PFSK-1 (cell line): ENCODE results near the gene CD55.

ENCODE experiments used
- FOXP2 ChIP-seq: optimal IDR thresholded peaks from 2 replicates; pipeline ENCODE3; 2011; ENCODE audit warnings: borderline replicate concordance, control low read depth, inconsistent platforms; ENCODE audit not compliant: insufficient read depth; ENCODE audit errors: extremely low read length, extremely low read depth
- POLR2AphosphoS5 ChIP-seq: IDR thresholded peaks from 2 replicates; pipeline ENCODE4 v1.6.1; 2012; ENCODE audit warnings: low read depth, mild to moderate bottlenecking, control low read depth, low read length, moderate library complexity
- REST ChIP-seq, 2 experiments: IDR thresholded peaks; 2 replicates each; pipeline versions ENCODE4 v1.6.1 to v1.8.0; 2011 to 2012; ENCODE audit warnings: low read depth in 2 of 2, low read length in 2 of 2, control low read depth in 1 of 2, inconsistent platforms in 1 of 2, mild to moderate bottlenecking in 1 of 2, moderate library complexity in 1 of 2; ENCODE audit not compliant: insufficient read depth in 1 of 2
- SIN3A ChIP-seq: IDR thresholded peaks from 2 replicates; pipeline ENCODE4 v1.6.1; 2012; ENCODE audit warnings: mild to moderate bottlenecking, low read length, moderate library complexity, borderline replicate concordance; ENCODE audit not compliant: insufficient read depth
- TAF1 ChIP-seq: IDR thresholded peaks from 2 replicates; pipeline ENCODE4 v1.6.1; 2012; ENCODE audit warnings: low read length, control low read depth, borderline replicate concordance; ENCODE audit not compliant: insufficient read depth

The CD55 gene

GRCh38 chr1:207366022-207366421 is 44.5 kb downstream of the CD55 start:
- no peak for TF ChIP-seq TAF1
- TF ChIP-seq REST (IDR thresholded peaks at IDR 0.05; ENCODE audit: insufficient read depth in 1 of 2, low read depth in 2 of 2, low read length in 2 of 2), result no peak

DNA sequence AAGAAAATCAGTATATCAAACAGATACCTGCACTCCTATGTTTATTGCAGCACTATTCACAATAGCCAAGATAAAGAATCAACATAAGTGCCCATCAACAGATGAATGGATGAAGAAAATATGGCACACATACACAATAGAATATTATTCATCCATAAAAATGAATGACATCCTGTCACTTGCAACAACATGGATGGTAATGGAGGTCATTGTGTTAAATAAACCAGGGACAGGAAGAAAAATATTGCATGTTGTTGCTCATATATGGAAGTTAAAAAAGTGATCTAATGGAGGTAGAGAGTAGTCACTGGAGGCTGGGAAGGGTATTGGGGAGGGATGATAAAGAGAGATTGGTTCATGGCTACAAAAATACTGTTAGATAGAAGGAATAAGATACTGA is 67.2 kb downstream of the CD55 start:
- no peak for TF ChIP-seq TAF1
- TF ChIP-seq SIN3A, result no peak
- no peak for TF ChIP-seq FOXP2
- TF ChIP-seq REST (IDR thresholded peaks at IDR 0.05; ENCODE audit: insufficient read depth in 1 of 2, low read depth in 2 of 2, low read length in 2 of 2), result no peak
- no peak for TF ChIP-seq POLR2AphosphoS5

GRCh38 chr1:207389728-207390464 is 68.4 kb downstream of the CD55 start:
- TF ChIP-seq FOXP2 (no peak), SIN3A (no peak), REST (IDR thresholded peaks at IDR 0.05; ENCODE audit: insufficient read depth in 1 of 2, low read depth in 2 of 2, low read length in 2 of 2) (no peak), POLR2AphosphoS5 (no peak), TAF1 (no peak)

- TF ChIP-seq POLR2AphosphoS5, result no peak
- no peak for TF ChIP-seq TAF1
- no peak for TF ChIP-seq REST (IDR thresholded peaks at IDR 0.05; ENCODE audit: insufficient read depth in 1 of 2, low read depth in 2 of 2, low read length in 2 of 2)
- no peak for TF ChIP-seq SIN3A
- TF ChIP-seq FOXP2, result no peak
These were observed 72.1 kb downstream of the CD55 start for GRCh38 chr1:207393610-207394009.

DNA sequence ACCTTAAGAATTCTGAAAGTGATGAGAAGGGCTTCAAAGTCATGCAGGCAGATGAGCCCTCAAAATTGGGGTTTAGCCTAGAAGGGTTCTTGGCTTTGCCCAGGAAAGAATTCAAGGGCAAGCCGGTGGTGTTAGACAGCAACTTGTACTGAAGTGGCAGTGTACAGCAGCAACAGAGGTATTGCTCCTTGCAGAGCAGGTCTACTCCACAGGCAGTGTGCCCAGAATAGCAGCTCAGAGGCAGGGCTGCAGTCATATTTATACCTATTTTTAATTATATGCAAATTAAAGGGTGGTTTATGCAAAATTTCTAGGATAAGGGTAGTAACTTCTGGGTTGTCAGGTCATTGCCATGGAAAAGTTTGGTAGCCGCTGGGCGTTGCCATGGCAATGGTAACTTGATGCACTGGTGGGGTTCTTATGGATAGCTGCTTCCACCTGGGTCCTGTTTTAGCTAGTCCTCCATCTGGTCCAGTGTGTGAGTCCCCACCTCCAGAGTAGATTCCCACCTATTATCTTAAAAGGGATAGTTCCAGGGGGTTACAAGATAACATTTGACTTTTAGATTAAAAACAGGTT is 74.8 kb downstream of the CD55 start:
- TF ChIP-seq FOXP2, result no peak
- no peak for TF ChIP-seq REST (IDR thresholded peaks at IDR 0.05; ENCODE audit: insufficient read depth in 1 of 2, low read depth in 2 of 2, low read length in 2 of 2)
- TF ChIP-seq SIN3A, result no peak
- no peak for TF ChIP-seq POLR2AphosphoS5
- no peak for TF ChIP-seq TAF1
